ENCODE results near the gene MBOAT2.

MBOAT2 gene

GRCh38 chr2:9032536-9033255 is 29.2 kb upstream of the MBOAT2 start:
- no peak overlapping the region for H2BK12ac ChIP-seq (ENCODE audit: low read length)
- H2AFZ ChIP-seq (ENCODE audit: insufficient read depth, low read length, poor library complexity): no peak overlapping the region
- H3K14ac ChIP-seq (ENCODE audit: low read length): no peak overlapping the region
- H3K9ac ChIP-seq (ENCODE audit: low read length): no peak overlapping the region
- no peak overlapping the region for H3K23ac ChIP-seq (ENCODE audit: low read length)
- DNase-seq: no peak
- no peaks in the 10 kb centered on the region for H3K27me3 ChIP-seq (ENCODE audit: insufficient read depth, low read length)
- H3K79me2 ChIP-seq (ENCODE audit: control insufficient read depth, insufficient read depth, low read length, poor library complexity): no peaks in the 10 kb centered on the region
- no peak overlapping the region for H3K27ac ChIP-seq (ENCODE audit: low read depth, low read length)
- no peak overlapping the region for H3K4me3 ChIP-seq (ENCODE audit: low read depth, low read length)
- no peaks in the 10 kb centered on the region for H3K4me1 ChIP-seq (ENCODE audit: control insufficient read depth in 1 of 2, insufficient read depth in 2 of 2, low read length in 2 of 2)
- H4K91ac ChIP-seq (ENCODE audit: low read depth, low read length): no peak overlapping the region
- H4K8ac ChIP-seq (ENCODE audit: low read depth, low read length): no peak overlapping the region
- no peak overlapping the region for H2BK120ac ChIP-seq (ENCODE audit: insufficient read depth, low read length, poor library complexity)
- no peaks in the 10 kb centered on the region for H3K36me3 ChIP-seq (ENCODE audit: control insufficient read depth in 1 of 2, insufficient read depth in 2 of 2, low read length in 2 of 2)
- WGBS (ENCODE audit: extremely low coverage, insufficient coverage, insufficient read length): no CpG with 5 or more reads among the region's 3 CpGs
- no peak overlapping the region for H3K4me2 ChIP-seq (ENCODE audit: low read length)
- no peak overlapping the region for H2AK5ac ChIP-seq (ENCODE audit: low read length)
- no peak overlapping the region for H4K12ac ChIP-seq (ENCODE audit: low read depth, low read length)
- H3K18ac ChIP-seq (ENCODE audit: low read length): no peak overlapping the region
- no peak overlapping the region for H2BK5ac ChIP-seq (ENCODE audit: low read depth, low read length, poor library complexity)
- no peaks in the 10 kb centered on the region for H3K9me3 ChIP-seq (ENCODE audit: insufficient read depth, low read depth, low read length)
- no peaks in the 10 kb centered on the region for H3K79me1 ChIP-seq (ENCODE audit: low read length)
- no peak overlapping the region for H3K4ac ChIP-seq (ENCODE audit: low read depth, low read length)

- H3K23ac ChIP-seq (ENCODE audit: low read length): no peak overlapping the region
- H2AFZ ChIP-seq (ENCODE audit: insufficient read depth, low read length, poor library complexity): no peak overlapping the region
- H2BK12ac ChIP-seq (ENCODE audit: low read length): no peak overlapping the region
- no peaks in the 10 kb centered on the region for H3K79me2 ChIP-seq (ENCODE audit: control insufficient read depth, insufficient read depth, low read length, poor library complexity)
- no peaks in the 10 kb centered on the region for H3K36me3 ChIP-seq (ENCODE audit: control insufficient read depth in 1 of 2, insufficient read depth in 2 of 2, low read length in 2 of 2)
- no peak overlapping the region for H3K4me3 ChIP-seq (ENCODE audit: low read depth, low read length)
- no peaks in the 10 kb centered on the region for H3K27me3 ChIP-seq (ENCODE audit: insufficient read depth, low read length)
- no peak overlapping the region for H4K12ac ChIP-seq (ENCODE audit: low read depth, low read length)
- WGBS (ENCODE audit: extremely low coverage, insufficient coverage, insufficient read length): no CpG with 5 or more reads among the region's 6 CpGs
- H3K14ac ChIP-seq (ENCODE audit: low read length): no peak overlapping the region
- H2BK120ac ChIP-seq (ENCODE audit: insufficient read depth, low read length, poor library complexity): no peak overlapping the region
- H3K4me1 ChIP-seq (ENCODE audit: control insufficient read depth in 1 of 2, insufficient read depth in 2 of 2, low read length in 2 of 2): no peaks in the 10 kb centered on the region
- H2BK5ac ChIP-seq (ENCODE audit: low read depth, low read length, poor library complexity): no peak overlapping the region
- H3K4ac ChIP-seq (ENCODE audit: low read depth, low read length): no peak overlapping the region
- no peak for DNase-seq
- no peaks in the 10 kb centered on the region for H3K79me1 ChIP-seq (ENCODE audit: low read length)
- no peak overlapping the region for H3K27ac ChIP-seq (ENCODE audit: low read depth, low read length)
- no peak overlapping the region for H2AK5ac ChIP-seq (ENCODE audit: low read length)
- no peak overlapping the region for H3K18ac ChIP-seq (ENCODE audit: low read length)
- H3K4me2 ChIP-seq (ENCODE audit: low read length): no peak overlapping the region
- H3K9me3 ChIP-seq (ENCODE audit: insufficient read depth, low read depth, low read length): no peaks in the 10 kb centered on the region
- no peak overlapping the region for H3K9ac ChIP-seq (ENCODE audit: low read length)
- no peak overlapping the region for H4K8ac ChIP-seq (ENCODE audit: low read depth, low read length)
- no peak overlapping the region for H4K91ac ChIP-seq (ENCODE audit: low read depth, low read length)
These were observed 28.6 kb upstream of the MBOAT2 start for GRCh38 chr2:9032121-9032520.

- H3K79me1 ChIP-seq (ENCODE audit: low read length): no peaks in the 10 kb centered on the region
- no peak overlapping the region for H2AFZ ChIP-seq (ENCODE audit: insufficient read depth, low read length, poor library complexity)
These were observed 27.8 kb upstream of the MBOAT2 start for GRCh38 chr2:9031246-9031645.

DNA sequence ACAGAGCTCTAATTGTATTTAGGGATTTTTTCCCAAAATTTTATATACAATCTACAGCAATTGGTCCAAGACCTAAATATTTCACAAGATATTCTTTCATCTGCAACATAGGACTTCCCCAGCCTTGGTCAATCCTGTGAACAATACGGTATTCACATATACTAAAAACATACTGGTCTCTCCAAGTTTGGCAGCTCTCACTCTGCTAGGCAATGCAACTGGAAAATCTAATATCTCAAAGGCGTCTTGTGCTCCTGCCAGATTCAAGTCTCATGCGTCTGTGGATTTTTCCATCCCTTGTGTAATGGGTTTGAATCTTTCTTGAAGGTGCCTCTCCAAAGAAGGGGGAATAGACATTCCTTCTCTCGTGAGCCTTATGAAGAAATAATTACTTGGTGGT is 27.4 kb upstream of the MBOAT2 start:
- Histone ChIP-seq H3K4me1 (ENCODE audit: control insufficient read depth in 1 of 2, insufficient read depth in 2 of 2, low read length in 2 of 2) (no peaks in the 10 kb centered on the region), H3K18ac (ENCODE audit: low read length) (no peak overlapping the region), H3K79me2 (ENCODE audit: control insufficient read depth, insufficient read depth, low read length, poor library complexity) (no peaks in the 10 kb centered on the region), H2AFZ (ENCODE audit: insufficient read depth, low read length, poor library complexity) (no peak overlapping the region), H3K4ac (ENCODE audit: low read depth, low read length) (no peak overlapping the region), H4K12ac (ENCODE audit: low read depth, low read length) (no peak overlapping the region), H2BK5ac (ENCODE audit: low read depth, low read length, poor library complexity) (no peak overlapping the region), H2BK120ac (ENCODE audit: insufficient read depth, low read length, poor library complexity) (no peak overlapping the region), H3K14ac (ENCODE audit: low read length) (no peak overlapping the region), H3K79me1 (ENCODE audit: low read length) (no peaks in the 10 kb centered on the region), H3K4me3 (ENCODE audit: low read depth, low read length) (no peak overlapping the region), H3K27ac (ENCODE audit: low read depth, low read length) (no peak overlapping the region), H3K4me2 (ENCODE audit: low read length) (no peak overlapping the region), H3K9me3 (ENCODE audit: insufficient read depth, low read depth, low read length) (no peaks in the 10 kb centered on the region), H3K9ac (ENCODE audit: low read length) (no peak overlapping the region), H2BK12ac (ENCODE audit: low read length) (no peak overlapping the region), H4K91ac (ENCODE audit: low read depth, low read length) (no peak overlapping the region), H3K36me3 (ENCODE audit: control insufficient read depth in 1 of 2, insufficient read depth in 2 of 2, low read length in 2 of 2) (no peaks in the 10 kb centered on the region), H3K27me3 (ENCODE audit: insufficient read depth, low read length) (no peaks in the 10 kb centered on the region), H3K23ac (ENCODE audit: low read length) (no peak overlapping the region), H4K8ac (ENCODE audit: low read depth, low read length) (no peak overlapping the region), H2AK5ac (ENCODE audit: low read length) (no peak overlapping the region)
- no CpG with 5 or more reads among the region's 4 CpGs for WGBS (ENCODE audit: extremely low coverage, insufficient coverage, insufficient read length)
- DNase-seq: no peak

More at GRCh38 chr2:9031246-9031645, 27.8 kb upstream of the MBOAT2 start:
- Histone ChIP-seq H3K27ac (ENCODE audit: low read depth, low read length) (no peak overlapping the region), H3K4me1 (ENCODE audit: control insufficient read depth in 1 of 2, insufficient read depth in 2 of 2, low read length in 2 of 2) (no peaks in the 10 kb centered on the region), H2BK12ac (ENCODE audit: low read length) (no peak overlapping the region), H2BK5ac (ENCODE audit: low read depth, low read length, poor library complexity) (no peak overlapping the region), H3K14ac (ENCODE audit: low read length) (no peak overlapping the region), H4K91ac (ENCODE audit: low read depth, low read length) (no peak overlapping the region), H3K4me2 (ENCODE audit: low read length) (no peak overlapping the region), H3K27me3 (ENCODE audit: insufficient read depth, low read length) (no peaks in the 10 kb centered on the region), H3K23ac (ENCODE audit: low read length) (no peak overlapping the region), H3K9me3 (ENCODE audit: insufficient read depth, low read depth, low read length) (no peaks in the 10 kb centered on the region), H3K18ac (ENCODE audit: low read length) (no peak overlapping the region), H4K8ac (ENCODE audit: low read depth, low read length) (no peak overlapping the region), H3K79me2 (ENCODE audit: control insufficient read depth, insufficient read depth, low read length, poor library complexity) (no peaks in the 10 kb centered on the region), H3K4me3 (ENCODE audit: low read depth, low read length) (no peak overlapping the region), H3K9ac (ENCODE audit: low read length) (no peak overlapping the region), H2AK5ac (ENCODE audit: low read length) (no peak overlapping the region), H3K36me3 (ENCODE audit: control insufficient read depth in 1 of 2, insufficient read depth in 2 of 2, low read length in 2 of 2) (no peaks in the 10 kb centered on the region), H3K4ac (ENCODE audit: low read depth, low read length) (no peak overlapping the region), H2BK120ac (ENCODE audit: insufficient read depth, low read length, poor library complexity) (no peak overlapping the region), H4K12ac (ENCODE audit: low read depth, low read length) (no peak overlapping the region)
- DNase-seq: no peak
